ENCODE measurements around the gene FBXL15. TPM values are rescaled to one million over a fixed set of nuclear protein-coding genes. Genes with fewer than 3 reads are reported as not detected.

FBXL15 gene
- total and polyA plus RNA-seq, 12 donors = 6.7 to 19.2 (median 10.2) TPM

- peaks cover 0 to 47% (median 33%) of the 10 kb centered on the region in 9 donors for H3K36me3 ChIP-seq
- ATAC-seq (peak in 1 of 8 donors; percentile 47), DNase-seq (no peak)
- WGBS, 2 donors = 39 to 42% methylated on average over 6 of the region's 6 CpGs
- H3K9me3 ChIP-seq = no peaks in the 10 kb centered on the region
- H3K27ac ChIP-seq = no peak overlapping the region
- TF ChIP-seq CTCF (IDR thresholded peaks at IDR 0.05) = peak in 2 of 9 donors; percentile 15 to 16
- peaks cover 0 to 14% (median 0%) of the 10 kb centered on the region in 9 donors for H3K4me1 ChIP-seq
- H3K27me3 ChIP-seq = no peaks in the 10 kb centered on the region
- intact Hi-C loops (cut with DNase I) = loop anchor here in 1 of 10 donors (10.0 kb wide), 1 partner anchor 201 kb away; no protein-coding TSS in a partner anchor
- H3K4me3 ChIP-seq = no peak overlapping the region
These were observed 36.6 kb upstream of the FBXL15 start for GRCh38 chr10:102384053-102384452.

GRCh38 chr10:102384606-102385429 is 35.8 kb upstream of the FBXL15 start:
- no peaks in the 10 kb centered on the region for H3K9me3 ChIP-seq
- TF ChIP-seq CTCF (IDR thresholded peaks at IDR 0.05) = no peak
- H3K4me3 ChIP-seq = no peak overlapping the region
- intact Hi-C loops (cut with DNase I) = loop anchor here in 1 of 10 donors (10.0 kb wide), 1 partner anchor 200 kb away; no protein-coding TSS in a partner anchor
- H3K4me1 ChIP-seq = peaks cover 0 to 14% (median 0%) of the 10 kb centered on the region in 9 donors
- H3K27ac ChIP-seq = peak overlapping the region in 1 of 10 donors; percentile 20
- no peak for DNase-seq
- peak in 3 of 8 donors; percentile 15 to 70 (median 20) for ATAC-seq
- H3K36me3 ChIP-seq = peaks cover 0 to 39% (median 25%) of the 10 kb centered on the region in 9 donors
- WGBS, 2 donors = 59 to 60% methylated on average over 4 of the region's 4 CpGs
- no peaks in the 10 kb centered on the region for H3K27me3 ChIP-seq

- no peak overlapping the region for H3K4me3 ChIP-seq
- H3K4me1 ChIP-seq = peaks cover 0 to 27% (median 7%) of the 10 kb centered on the region in 9 donors
- no peaks in the 10 kb centered on the region for H3K27me3 ChIP-seq
- no peak overlapping the region for H3K27ac ChIP-seq
- no peaks in the 10 kb centered on the region for H3K36me3 ChIP-seq
- 90 to 95% methylated on average over 3 of the region's 3 CpGs for WGBS, 2 donors
- TF ChIP-seq CTCF (IDR thresholded peaks at IDR 0.05) = no peak
- ATAC-seq = no peak
- DNase-seq = no peak
- H3K9me3 ChIP-seq = no peaks in the 10 kb centered on the region
- intact Hi-C loops (cut with DNase I) = loop anchor here in 8 of 10 donors (5.0 to 10.0 kb wide), 5 partner anchors 65 to 195 kb away; partner anchors contain the start of gene C10orf95 (in 1 of the 8)
These were observed 30.7 kb upstream of the FBXL15 start for GRCh38 chr10:102389894-102390293.

- Histone ChIP-seq H3K27me3 (no peaks in the 10 kb centered on the region), H3K9me3 (no peaks in the 10 kb centered on the region), H3K4me1 (peaks cover 0 to 30% (median 18%) of the 10 kb centered on the region in 9 donors), H3K27ac (no peak overlapping the region), H3K4me3 (no peak overlapping the region), H3K36me3 (peaks cover 0 to 11% (median 0%) of the 10 kb centered on the region in 9 donors)
- DNase-seq (no peak), ATAC-seq (no peak)
- intact Hi-C loops (cut with DNase I) = loop anchor here in 7 of 10 donors (5.0 to 10.0 kb wide), 5 partner anchors 62 to 192 kb away; partner anchors contain the start of gene C10orf95 (in 1 of the 7)
- 89 to 90% methylated on average over 5 of the region's 5 CpGs for WGBS, 2 donors
- no peak for TF ChIP-seq CTCF (IDR thresholded peaks at IDR 0.05)
These were observed 28.3 kb upstream of the FBXL15 start for GRCh38 chr10:102392306-102392705.
